IPS DF 4.7 (cell line): ENCODE results near the gene GNG11.

ENCODE experiments used
- DNase-seq: peaks from one replicate; pipeline ENCODE4 v3.0.0-alpha.2; 2013; ENCODE audit warnings: low spot score; ENCODE audit errors: extremely low read depth

GNG11 gene

GRCh38 chr7:93945756-93946535, 24.4 kb downstream of the GNG11 start:
- no peak for DNase-seq

- DNase-seq, result no peak
These were observed 26.6 kb downstream of the GNG11 start for GRCh38 chr7:93948106-93948505.

DNA sequence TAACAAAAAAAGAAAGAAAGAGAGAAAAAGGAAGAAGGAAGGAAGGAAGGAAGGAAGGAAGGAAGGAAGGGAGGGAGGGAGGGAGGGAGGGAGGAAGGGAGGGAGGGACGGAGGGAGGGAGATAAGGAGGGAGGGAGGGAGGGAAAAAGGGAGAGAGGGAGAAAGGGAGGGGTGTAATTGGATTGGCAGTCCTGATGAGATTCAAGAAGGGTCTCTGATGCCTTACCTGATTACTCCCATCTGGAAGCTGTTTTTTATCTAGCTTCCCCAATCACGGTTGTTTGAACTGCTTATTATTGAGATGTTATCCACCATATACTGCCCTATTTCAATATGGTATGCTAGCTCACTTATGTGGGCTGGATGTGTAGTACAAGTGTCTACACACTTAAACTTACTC, 27.3 kb downstream of the GNG11 start:
- no peak for DNase-seq

DNA sequence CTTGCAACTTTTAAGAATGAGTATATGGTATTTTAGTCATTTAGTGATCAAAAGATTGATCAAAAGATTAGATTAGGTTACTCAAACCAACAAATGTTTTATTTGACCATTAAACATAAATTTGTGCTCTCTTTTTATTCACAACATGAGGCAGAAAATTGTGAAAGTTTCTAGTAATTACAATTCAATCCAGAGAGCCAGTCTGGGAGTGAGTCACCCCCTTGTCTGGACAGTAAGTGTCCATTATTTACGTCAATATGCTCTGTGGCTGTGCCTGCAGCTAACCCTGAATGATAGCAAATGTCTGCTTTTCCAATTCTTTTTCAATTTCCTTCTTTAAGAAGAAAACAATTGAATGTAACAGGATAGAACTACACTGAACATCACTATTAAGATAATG, 27.9 kb downstream of the GNG11 start:
- no peak for DNase-seq

DNA sequence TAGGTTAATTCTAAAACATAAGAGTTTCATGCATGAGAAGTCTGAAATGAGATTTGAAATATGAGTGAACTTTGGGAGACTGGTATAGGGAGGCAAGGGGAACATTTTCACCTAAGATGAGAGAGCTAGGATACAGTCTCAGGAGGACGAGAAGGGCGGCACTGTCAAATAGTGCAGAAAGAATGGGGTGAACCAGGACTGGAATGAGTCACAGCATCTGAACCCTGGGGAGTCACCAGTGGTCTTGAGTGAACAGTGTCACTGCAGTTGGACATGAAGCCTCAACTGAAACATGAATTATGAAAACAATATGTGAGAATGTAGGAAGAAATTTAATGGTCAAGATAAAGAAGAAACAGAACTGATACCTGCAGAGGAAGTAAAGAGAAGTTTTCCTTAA, 33.8 kb downstream of the GNG11 start:
- no peak for DNase-seq

DNA sequence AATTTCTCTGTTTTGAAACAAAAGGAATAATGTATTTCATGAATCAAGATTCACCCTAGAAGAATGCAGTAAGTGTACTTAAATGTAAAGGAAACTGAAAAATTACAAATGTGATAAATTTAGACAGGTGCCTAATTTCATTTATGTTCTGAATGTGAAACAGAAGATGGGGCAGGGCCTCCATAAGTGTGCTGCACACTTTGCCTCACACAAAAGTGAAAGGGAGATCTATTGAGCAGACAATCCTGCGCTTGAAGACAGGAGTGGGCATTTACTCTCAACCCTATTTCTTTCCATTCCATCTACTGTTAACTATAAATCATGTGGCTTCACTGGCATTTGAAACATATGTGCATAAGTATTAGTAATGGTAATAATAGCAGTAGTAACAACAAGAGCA, 36.2 kb downstream of the GNG11 start:
- no peak for DNase-seq

- DNase-seq, result no peak
These were observed 36.7 kb downstream of the GNG11 start for GRCh38 chr7:93958216-93958615.

DNA sequence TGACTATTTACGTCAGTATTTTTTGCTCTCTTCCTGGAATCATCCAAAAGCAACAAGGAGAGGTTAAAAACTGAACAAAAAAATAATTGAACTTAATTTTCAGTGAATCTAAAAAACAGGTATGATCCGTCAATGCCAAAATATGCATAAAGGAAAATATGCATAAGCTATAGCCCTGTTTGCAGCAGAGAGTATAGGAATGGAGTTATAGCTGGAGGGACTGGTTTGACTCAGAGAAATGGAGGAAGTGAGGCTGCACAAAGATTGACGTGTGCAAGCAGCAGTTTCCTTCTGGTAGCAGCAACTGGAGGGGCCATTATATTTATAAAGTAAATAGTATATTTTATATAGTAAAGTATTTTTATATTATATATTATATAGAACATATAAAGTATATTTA, 37.1 kb downstream of the GNG11 start:
- no peak for DNase-seq

GRCh38 chr7:93960986-93961385, 39.5 kb downstream of the GNG11 start:
- DNase-seq, result no peak

DNA sequence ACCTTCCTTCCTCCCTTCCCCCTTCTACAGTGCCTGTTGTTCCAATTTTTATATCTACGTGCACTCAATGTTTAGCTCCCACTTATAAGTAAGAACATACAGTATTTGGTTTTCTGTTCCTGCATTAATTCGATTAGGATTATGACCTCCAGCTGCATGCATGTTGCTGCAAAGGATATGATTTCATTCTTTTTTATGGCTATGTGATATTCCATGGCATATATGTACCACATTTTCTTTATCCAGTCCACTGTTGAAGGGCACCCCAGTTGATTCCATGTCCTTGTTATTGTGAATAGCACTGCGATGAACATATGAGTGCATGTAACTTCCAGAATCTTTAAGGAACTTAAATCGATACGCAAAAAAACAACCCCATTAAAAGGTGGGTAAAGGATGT, 42.7 kb downstream of the GNG11 start:
- DNase-seq, result no peak

GRCh38 chr7:93964813-93965212, 43.3 kb downstream of the GNG11 start:
- DNase-seq, result no peak

DNA sequence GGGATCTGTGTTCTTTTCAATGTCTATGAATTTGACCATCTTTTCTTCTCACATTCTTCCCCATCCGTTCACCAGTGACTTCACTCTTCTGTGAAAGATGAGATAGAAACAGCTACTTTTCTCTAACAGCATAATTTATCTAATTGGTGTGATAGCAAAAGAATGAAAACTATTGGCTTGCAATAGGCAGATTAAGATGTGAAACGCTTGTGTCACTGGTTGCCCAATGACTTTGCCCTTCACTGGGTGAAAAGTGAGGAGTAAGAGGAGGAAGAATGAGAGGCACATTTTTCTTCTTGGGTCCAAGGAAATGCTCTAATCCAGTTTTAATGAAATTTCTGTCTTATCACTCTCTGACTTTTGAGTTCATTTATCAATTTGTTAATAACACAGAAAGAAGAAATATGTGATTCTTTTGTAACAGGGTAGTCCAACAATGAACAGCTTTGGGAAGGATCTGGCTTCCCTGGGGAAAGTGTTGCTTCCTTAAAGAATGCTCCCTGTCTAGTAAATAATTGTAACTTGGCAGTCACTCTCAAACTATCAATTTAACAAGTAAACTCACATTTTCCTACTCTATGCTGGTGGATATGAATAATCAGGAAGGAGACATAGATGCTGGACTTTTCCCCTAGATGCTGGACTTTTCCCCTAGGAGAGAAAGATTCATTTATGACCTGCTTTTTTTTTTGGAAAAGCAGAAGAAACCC, 47.5 kb downstream of the GNG11 start:
- DNase-seq, result no peak

GRCh38 chr7:93972029-93972725, 50.6 kb downstream of the GNG11 start:
- no peak for DNase-seq

DNA sequence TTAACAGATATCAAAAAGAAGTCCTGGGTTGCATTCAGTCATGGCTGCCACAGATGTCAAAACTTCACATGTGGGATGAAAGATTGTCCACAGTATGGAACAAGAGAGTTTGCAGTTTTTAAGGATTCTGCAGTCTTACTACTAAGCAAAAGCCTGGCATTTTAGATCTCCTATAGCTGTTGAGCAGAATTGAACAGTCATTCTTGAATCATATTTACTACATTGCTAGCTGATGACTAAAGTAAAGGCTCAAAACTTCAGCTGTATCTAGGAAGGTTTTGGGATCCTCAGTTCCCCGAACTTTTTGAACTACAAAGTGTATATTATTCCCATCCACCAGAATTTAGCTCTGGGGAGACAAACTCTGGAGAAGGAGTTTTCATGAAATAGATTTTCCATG, 51.6 kb downstream of the GNG11 start:
- DNase-seq, result no peak

GRCh38 chr7:93977211-93977950, 55.8 kb downstream of the GNG11 start:
- no peak for DNase-seq
